NB4 (cell line): Measurements from ENCODE around the gene IL36RN.

Source experiments
- DNase-seq: peaks from one replicate; pipeline ENCODE4 v3.0.0; 2010; ENCODE audit warnings: low read depth
- H3K4me3 ChIP-seq: one replicate; pipeline ENCODE4 v1.5.1; 2011; ENCODE audit warnings: mild to moderate bottlenecking, low read depth, low read length, moderate library complexity
- MYC ChIP-seq: IDR thresholded peaks from 2 replicates; pipeline ENCODE4 v1.6.1; 2011; ENCODE audit warnings: low read depth, low read length
- POLR2A ChIP-seq: IDR thresholded peaks from 2 replicates; pipeline ENCODE4 v1.6.1; 2011; ENCODE audit warnings: mild to moderate bottlenecking; ENCODE audit not compliant: insufficient read length; ENCODE audit errors: extremely low read depth
- TF ChIP-seq, protein P1 (sequence below): IDR thresholded peaks from 2 replicates; pipeline ENCODE4 v1.6.1; 2011; ENCODE audit warnings: low read depth, low read length
- TF ChIP-seq, protein P2 (sequence below): IDR thresholded peaks from one replicate; pipeline ENCODE4 v1.5.1; 2012; ENCODE audit warnings: low read depth, low read length

Gene IL36RN

DNA sequence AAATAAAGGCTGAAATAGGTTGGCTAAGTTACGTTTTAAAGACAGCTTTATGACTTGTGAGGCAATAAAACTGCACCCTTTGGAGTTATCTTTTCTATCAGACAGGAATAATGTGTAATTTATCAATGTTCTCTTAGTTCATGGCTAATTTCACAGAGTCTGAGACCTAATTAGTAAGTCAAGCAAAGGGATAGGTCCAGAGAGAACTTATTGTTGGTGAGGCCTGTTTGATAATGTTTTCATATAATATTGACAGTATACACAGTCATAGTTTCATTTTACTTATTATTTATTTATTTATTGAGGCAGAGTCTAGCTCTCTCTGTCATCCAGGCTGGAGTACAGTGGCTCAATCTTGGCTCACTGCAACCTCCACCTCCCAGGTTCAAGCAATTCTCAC is 1.9 kb upstream of the IL36RN start:
- DNase-seq: no peak
- H3K4me3 ChIP-seq: no peak overlapping the region
- TF ChIP-seq, protein P1, sequence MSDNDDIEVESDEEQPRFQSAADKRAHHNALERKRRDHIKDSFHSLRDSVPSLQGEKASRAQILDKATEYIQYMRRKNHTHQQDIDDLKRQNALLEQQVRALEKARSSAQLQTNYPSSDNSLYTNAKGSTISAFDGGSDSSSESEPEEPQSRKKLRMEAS: no peak
- TF ChIP-seq POLR2A (no peak), MYC (no peak)
- TF ChIP-seq, protein P2, sequence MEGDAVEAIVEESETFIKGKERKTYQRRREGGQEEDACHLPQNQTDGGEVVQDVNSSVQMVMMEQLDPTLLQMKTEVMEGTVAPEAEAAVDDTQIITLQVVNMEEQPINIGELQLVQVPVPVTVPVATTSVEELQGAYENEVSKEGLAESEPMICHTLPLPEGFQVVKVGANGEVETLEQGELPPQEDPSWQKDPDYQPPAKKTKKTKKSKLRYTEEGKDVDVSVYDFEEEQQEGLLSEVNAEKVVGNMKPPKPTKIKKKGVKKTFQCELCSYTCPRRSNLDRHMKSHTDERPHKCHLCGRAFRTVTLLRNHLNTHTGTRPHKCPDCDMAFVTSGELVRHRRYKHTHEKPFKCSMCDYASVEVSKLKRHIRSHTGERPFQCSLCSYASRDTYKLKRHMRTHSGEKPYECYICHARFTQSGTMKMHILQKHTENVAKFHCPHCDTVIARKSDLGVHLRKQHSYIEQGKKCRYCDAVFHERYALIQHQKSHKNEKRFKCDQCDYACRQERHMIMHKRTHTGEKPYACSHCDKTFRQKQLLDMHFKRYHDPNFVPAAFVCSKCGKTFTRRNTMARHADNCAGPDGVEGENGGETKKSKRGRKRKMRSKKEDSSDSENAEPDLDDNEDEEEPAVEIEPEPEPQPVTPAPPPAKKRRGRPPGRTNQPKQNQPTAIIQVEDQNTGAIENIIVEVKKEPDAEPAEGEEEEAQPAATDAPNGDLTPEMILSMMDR: no peak

DNA sequence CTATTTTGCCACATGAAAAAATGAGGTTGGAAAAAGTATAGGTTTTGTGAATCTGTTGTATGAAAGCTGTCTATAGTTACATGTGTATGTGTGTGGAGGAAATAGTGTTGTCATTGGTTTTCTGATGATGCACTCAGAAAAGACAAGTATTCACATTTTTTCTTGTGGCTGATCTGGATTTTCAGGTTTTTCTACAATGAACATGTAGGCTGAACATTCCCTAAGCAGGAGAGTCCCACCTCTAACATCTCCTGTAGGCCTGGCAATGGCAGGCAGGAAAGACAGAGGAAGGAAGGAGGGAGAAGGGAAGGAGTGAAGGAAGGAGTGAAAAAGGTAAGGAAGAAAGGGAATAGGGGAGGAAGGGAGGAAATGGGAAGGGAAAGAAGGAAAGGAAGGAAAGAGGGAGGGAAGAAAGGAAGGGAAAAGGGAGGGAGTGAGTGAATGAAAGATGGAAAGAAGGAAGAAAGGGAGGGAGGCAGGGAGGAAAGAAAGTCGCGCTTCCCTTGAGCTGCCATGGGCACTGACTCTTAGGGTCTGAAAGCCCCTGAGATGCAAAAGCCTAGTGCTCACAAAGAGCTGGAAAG is 495 bp upstream of the IL36RN start:
- TF ChIP-seq POLR2A (no peak), MYC (no peak)
- TF ChIP-seq, protein P1: no peak
- TF ChIP-seq, protein P2: no peak
- no peak overlapping the region for H3K4me3 ChIP-seq
- no peak for DNase-seq

DNA sequence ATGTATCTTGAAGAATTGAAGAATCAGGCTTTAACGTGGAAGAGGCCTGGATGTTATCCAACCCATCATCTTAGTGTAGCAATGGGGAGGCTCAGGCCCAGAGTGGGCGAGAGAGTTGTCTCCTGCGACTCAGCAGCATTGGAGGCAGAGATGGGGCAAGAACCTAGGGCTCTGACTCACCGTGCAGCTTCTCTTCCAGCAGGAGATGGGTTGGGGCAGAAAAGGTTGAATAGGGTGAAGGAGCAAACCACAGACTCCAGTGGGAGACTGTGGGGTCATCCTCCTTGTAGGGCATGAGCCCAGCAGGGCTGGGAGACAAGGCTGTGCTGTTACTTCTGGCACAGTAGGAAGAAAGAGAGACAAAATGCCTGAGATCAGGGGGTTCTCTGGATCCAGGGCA is 1.4 kb downstream of the IL36RN start:
- TF ChIP-seq MYC (no peak), POLR2A (no peak)

DNA sequence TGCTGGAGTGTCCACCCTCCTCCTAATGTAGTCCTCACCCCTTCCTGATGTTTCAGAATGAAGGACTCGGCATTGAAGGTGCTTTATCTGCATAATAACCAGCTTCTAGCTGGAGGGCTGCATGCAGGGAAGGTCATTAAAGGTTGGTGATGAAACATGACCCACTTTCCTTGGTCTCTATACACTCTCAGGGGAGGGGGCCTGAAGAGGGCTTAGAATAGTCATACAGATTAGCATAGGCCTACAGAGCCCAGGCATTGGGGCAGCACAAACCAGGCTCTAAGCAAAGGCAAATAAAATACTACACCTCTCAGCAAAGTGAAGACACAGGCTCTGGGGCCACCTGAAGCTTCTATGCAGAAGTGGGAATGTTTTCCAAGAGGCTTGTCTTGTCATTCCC is 1.8 kb downstream of the IL36RN start:
- no peak for DNase-seq
- no peak for TF ChIP-seq POLR2A
- TF ChIP-seq, protein P1: no peak
- TF ChIP-seq, protein P2: no peak
- TF ChIP-seq MYC: no peak
- no peak overlapping the region for H3K4me3 ChIP-seq

More for the DNA sequence above, 1.4 kb downstream of the IL36RN start:
- DNase-seq: peak; percentile 10
- H3K4me3 ChIP-seq: no peak overlapping the region

DNA sequence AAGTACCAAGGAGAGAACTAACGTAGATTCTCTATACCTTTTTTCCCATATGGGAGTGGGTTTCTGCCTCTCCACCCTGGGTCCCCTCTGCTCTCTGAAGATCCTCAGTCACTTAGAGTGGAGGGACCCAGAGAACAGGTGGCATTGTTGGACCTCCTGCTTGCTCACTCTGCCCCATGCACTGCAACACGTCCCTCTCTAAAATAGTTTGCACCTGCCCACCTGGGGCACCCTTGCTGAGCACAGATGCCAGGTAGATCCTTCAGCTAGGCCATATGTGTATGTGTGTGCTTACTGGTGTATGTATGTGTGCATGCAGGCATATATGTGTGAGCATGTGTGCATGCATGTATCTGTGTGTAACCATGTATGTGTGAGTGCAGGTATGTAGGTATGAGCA is 2.2 kb downstream of the IL36RN start:
- no peak overlapping the region for H3K4me3 ChIP-seq
- DNase-seq: no peak
- TF ChIP-seq POLR2A (no peak), MYC (no peak)
- TF ChIP-seq, protein P1: no peak
- TF ChIP-seq, protein P2: no peak

DNA sequence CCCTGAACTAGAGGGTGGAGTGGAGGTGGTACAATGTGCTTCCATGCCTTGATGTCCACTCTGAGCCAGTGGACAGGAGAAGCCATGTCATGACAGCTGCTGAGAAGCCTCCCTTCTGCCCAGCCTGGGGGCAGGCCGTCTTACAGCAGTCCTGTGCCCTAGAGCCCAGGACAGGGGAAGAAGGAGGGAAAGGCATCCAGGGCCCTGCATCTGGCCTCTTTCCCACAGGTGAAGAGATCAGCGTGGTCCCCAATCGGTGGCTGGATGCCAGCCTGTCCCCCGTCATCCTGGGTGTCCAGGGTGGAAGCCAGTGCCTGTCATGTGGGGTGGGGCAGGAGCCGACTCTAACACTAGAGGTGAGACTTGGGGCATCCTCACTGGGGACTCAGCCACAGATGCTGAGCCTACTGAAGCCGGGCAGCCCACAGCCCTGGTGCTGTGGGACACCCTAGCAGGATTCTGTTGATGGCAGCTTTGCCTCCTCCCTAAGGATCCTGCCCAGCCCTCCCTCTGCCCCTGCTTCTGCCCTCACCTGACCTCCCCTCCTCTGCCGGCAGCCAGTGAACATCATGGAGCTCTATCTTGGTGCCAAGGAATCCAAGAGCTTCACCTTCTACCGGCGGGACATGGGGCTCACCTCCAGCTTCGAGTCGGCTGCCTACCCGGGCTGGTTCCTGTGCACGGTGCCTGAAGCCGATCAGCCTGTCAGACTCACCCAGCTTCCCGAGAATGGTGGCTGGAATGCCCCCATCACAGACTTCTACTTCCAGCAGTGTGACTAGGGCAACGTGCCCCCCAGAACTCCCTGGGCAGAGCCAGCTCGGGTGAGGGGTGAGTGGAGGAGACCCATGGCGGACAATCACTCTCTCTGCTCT is 3.1 kb downstream of the IL36RN start:
- H3K4me3 ChIP-seq: no peak overlapping the region
- TF ChIP-seq, protein P2: no peak
- TF ChIP-seq, protein P1: no peak
- TF ChIP-seq POLR2A (no peak), MYC (no peak)
- no peak for DNase-seq
